Ishikawa (cell line): Measurements from ENCODE around the gene DAD1.

ENCODE experiments used
- CEBPB ChIP-seq: IDR thresholded peaks from 2 replicates; pipeline ENCODE4 v1.6.1; 2012
- CREB1 ChIP-seq: IDR thresholded peaks from 2 replicates; pipeline ENCODE4 v1.6.1; 2012; ENCODE audit warnings: low read depth
- EGR1 ChIP-seq: IDR thresholded peaks from 2 replicates; pipeline ENCODE4 v1.6.1; 2012
- EP300 ChIP-seq: IDR thresholded peaks from 2 replicates; pipeline ENCODE4 v1.6.1; 2012; ENCODE audit warnings: borderline replicate concordance
- FOXM1 ChIP-seq: IDR thresholded peaks from 2 replicates; pipeline ENCODE4 v1.6.1; 2012; ENCODE audit warnings: low read depth, borderline replicate concordance
- NFIC ChIP-seq: IDR thresholded peaks from 2 replicates; pipeline ENCODE4 v1.6.1; 2012
- RAD21 ChIP-seq: IDR thresholded peaks from 2 replicates; pipeline ENCODE4 v1.6.1; 2012; ENCODE audit warnings: low read depth
- TAF1 ChIP-seq: IDR thresholded peaks from 2 replicates; pipeline ENCODE4 v1.6.1; 2012; ENCODE audit warnings: low read depth, mild to moderate bottlenecking
- TCF12 ChIP-seq: IDR thresholded peaks from 2 replicates; pipeline ENCODE4 v1.6.1; 2012; ENCODE audit warnings: low read depth
- TEAD4 ChIP-seq: IDR thresholded peaks from 2 replicates; pipeline ENCODE4 v1.6.1; 2012
- YY1 ChIP-seq: IDR thresholded peaks from 2 replicates; pipeline ENCODE4 v1.6.1; 2012; ENCODE audit warnings: low read depth
- ZBTB7A ChIP-seq: IDR thresholded peaks from 2 replicates; pipeline ENCODE4 v1.6.1; 2012; ENCODE audit warnings: low read depth
- TF ChIP-seq, protein P1 (sequence below): IDR thresholded peaks from 2 replicates; pipeline ENCODE4 v1.6.1; 2012
- TF ChIP-seq, protein P2 (sequence below): IDR thresholded peaks from 2 replicates; pipeline ENCODE4 v1.6.1; 2012; ENCODE audit warnings: low read depth, mild to moderate bottlenecking
- TF ChIP-seq, protein P3 (sequence below): IDR thresholded peaks from 2 replicates; pipeline ENCODE4 v1.6.1; 2012

The DAD1 gene

DNA sequence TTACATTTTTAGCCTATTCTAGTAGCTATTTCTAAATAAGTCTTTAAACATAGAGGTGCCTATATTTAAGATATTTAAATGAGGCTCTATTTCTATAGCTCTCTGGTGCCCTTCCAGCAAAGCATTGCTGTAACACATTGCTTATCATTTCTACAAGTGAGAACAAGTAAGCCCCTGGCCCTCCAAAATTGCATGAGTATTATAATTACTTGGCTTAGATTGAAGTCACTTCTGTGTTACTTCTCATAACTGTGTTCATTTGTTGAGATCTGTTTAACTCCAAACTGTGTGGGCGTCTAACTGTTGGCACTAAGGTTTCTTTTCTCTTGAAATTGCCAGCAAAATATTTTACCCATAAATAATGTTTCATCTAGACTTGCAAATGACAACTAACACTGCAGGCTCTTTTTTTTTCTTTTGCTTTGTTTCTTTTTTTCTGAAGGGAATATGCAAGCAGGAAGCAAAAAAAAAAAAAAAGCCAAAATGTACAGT, 66.5 kb downstream of the DAD1 start:
- TF ChIP-seq, protein P1, sequence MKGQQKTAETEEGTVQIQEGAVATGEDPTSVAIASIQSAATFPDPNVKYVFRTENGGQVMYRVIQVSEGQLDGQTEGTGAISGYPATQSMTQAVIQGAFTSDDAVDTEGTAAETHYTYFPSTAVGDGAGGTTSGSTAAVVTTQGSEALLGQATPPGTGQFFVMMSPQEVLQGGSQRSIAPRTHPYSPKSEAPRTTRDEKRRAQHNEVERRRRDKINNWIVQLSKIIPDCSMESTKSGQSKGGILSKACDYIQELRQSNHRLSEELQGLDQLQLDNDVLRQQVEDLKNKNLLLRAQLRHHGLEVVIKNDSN, result no peak
- TF ChIP-seq NFIC (no peak), TCF12 (no peak), FOXM1 (no peak), CEBPB (no peak), TEAD4 (no peak), EP300 (no peak), EGR1 (no peak), RAD21 (no peak), CREB1 (no peak), ZBTB7A (no peak), TAF1 (no peak), YY1 (no peak)
- TF ChIP-seq, protein P2, sequence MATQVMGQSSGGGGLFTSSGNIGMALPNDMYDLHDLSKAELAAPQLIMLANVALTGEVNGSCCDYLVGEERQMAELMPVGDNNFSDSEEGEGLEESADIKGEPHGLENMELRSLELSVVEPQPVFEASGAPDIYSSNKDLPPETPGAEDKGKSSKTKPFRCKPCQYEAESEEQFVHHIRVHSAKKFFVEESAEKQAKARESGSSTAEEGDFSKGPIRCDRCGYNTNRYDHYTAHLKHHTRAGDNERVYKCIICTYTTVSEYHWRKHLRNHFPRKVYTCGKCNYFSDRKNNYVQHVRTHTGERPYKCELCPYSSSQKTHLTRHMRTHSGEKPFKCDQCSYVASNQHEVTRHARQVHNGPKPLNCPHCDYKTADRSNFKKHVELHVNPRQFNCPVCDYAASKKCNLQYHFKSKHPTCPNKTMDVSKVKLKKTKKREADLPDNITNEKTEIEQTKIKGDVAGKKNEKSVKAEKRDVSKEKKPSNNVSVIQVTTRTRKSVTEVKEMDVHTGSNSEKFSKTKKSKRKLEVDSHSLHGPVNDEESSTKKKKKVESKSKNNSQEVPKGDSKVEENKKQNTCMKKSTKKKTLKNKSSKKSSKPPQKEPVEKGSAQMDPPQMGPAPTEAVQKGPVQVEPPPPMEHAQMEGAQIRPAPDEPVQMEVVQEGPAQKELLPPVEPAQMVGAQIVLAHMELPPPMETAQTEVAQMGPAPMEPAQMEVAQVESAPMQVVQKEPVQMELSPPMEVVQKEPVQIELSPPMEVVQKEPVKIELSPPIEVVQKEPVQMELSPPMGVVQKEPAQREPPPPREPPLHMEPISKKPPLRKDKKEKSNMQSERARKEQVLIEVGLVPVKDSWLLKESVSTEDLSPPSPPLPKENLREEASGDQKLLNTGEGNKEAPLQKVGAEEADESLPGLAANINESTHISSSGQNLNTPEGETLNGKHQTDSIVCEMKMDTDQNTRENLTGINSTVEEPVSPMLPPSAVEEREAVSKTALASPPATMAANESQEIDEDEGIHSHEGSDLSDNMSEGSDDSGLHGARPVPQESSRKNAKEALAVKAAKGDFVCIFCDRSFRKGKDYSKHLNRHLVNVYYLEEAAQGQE, result no peak
- TF ChIP-seq, protein P3, sequence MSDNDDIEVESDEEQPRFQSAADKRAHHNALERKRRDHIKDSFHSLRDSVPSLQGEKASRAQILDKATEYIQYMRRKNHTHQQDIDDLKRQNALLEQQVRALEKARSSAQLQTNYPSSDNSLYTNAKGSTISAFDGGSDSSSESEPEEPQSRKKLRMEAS, result no peak

DNA sequence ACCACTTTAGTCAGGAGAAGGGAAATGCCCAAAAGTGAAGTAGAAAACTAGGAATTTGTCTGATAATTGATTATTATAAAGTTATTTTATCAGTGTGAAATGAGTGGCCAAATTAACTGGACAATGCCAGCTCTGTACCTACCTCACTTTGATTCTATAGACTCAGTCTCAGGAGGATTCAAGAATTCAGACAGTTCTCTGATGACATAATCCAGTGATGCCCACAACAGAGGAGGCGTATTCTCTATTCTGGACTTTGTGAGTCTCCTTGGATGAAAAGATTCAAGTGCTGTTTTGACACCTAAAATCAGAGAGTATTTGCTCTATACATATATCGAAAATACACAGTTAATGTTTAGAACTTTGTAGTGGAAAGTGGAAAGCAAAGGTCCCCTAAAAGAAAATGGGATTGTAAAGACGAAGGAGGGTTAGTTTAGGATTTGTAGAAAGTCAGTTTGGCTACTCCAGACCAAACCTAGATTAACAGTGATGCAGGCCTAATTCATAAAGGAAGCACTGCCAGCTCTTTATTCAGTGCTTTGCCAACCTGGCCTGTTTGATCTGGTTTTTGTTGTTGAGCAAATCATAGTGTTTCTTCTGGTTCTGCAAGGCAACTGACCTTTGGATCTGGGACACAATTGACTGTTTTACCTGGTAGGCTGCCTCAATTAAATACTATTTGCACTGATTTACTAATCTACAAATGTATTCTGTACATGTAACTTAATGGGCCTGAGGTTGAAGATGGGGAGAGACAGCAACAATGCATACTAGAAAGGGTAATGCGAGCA, 67.4 kb downstream of the DAD1 start:
- TF ChIP-seq, protein P2, result no peak
- TF ChIP-seq, protein P1, result no peak
- TF ChIP-seq TAF1 (no peak), CEBPB (no peak), CREB1 (no peak), EP300 (no peak), YY1 (no peak), ZBTB7A (no peak), TEAD4 (no peak), NFIC (no peak), FOXM1 (no peak), RAD21 (no peak), EGR1 (no peak), TCF12 (no peak)
- TF ChIP-seq, protein P3, result no peak

DNA sequence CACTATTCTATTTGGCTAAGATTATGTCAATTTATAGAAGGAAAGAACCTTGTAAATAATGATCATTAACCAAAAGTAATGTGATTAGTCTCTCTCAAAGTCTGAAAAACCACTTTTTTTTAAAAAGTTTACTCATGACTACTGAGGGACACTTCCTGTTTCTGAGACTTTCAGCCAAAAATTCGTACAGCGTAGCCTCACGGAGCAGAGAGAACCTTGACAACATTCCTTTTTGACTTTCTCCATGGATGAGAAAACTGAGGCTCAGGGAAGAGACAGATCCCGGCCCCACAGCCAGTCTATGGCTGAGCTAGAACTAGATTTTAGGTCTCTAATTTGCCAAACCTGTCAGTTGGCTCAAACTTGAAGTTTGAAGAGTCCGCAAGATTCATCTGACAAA, 68.2 kb downstream of the DAD1 start:
- TF ChIP-seq TEAD4 (no peak), TCF12 (no peak), FOXM1 (no peak), EP300 (no peak), ZBTB7A (no peak), EGR1 (no peak), YY1 (no peak), CEBPB (no peak), NFIC (no peak), RAD21 (no peak), CREB1 (no peak), TAF1 (no peak)
- TF ChIP-seq, protein P1, result no peak
- TF ChIP-seq, protein P2, result no peak
- TF ChIP-seq, protein P3, result no peak
